Measurements from ENCODE around the gene PLPP1.

The PLPP1 gene

GRCh38 chr5:55570570-55570969, 35.8 kb upstream of the PLPP1 start:
- TF ChIP-seq CTCF (IDR thresholded peaks at IDR 0.05; ENCODE audit: low read depth, low read length, missing control alignments), result no peak
- Histone ChIP-seq H3K36me3 (replicated peaks) (no peaks in the 10 kb centered on the region), H3K4me3 (ENCODE audit: low read depth, low read length) (no peak overlapping the region), H3K27ac (no peak overlapping the region), H3K27me3 (replicated peaks) (no peaks in the 10 kb centered on the region)
- no peak for DNase-seq
- in situ Hi-C loops (cut with HindIII; ENCODE audit: low pct_ligation_motif_present, low sequenced_read_pairs), result no loop called here

DNA sequence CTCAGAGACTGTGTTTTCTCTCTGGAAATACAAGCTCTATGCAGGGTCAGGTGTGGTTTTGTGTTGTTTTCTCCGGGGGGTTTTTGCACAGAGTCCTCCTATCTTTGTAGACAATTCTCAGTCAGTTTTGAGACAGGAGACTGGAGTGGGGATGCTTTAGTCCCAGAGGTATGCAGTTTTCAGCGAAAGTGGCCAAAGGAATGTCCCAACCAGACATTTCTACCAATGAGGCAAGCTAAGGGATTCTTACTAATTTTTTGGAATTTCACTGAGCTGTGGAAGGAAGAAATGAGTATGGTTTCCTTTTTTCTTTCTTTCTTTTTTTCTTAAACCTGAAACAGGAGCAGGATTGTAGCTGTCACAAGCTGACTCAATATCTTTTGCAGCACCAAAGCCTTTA, 35.3 kb upstream of the PLPP1 start:
- no peaks in the 10 kb centered on the region for H3K27me3 ChIP-seq (replicated peaks)
- no peak overlapping the region for H3K4me3 ChIP-seq (ENCODE audit: low read depth, low read length)
- in situ Hi-C loops (cut with HindIII; ENCODE audit: low pct_ligation_motif_present, low sequenced_read_pairs), result no loop called here
- H3K27ac ChIP-seq, result no peak overlapping the region
- TF ChIP-seq CTCF (IDR thresholded peaks at IDR 0.05; ENCODE audit: low read depth, low read length, missing control alignments), result no peak
- DNase-seq, result peak; percentile 42
- H3K36me3 ChIP-seq (replicated peaks), result no peaks in the 10 kb centered on the region

GRCh38 chr5:55569513-55569865, 34.7 kb upstream of the PLPP1 start:
- no peaks in the 10 kb centered on the region for H3K36me3 ChIP-seq (replicated peaks)
- no peaks in the 10 kb centered on the region for H3K27me3 ChIP-seq (replicated peaks)
- no peak overlapping the region for H3K4me3 ChIP-seq (ENCODE audit: low read depth, low read length)
- H3K27ac ChIP-seq, result no peak overlapping the region
- no peak for DNase-seq
- in situ Hi-C loops (cut with HindIII; ENCODE audit: low pct_ligation_motif_present, low sequenced_read_pairs), result no loop called here
- TF ChIP-seq CTCF (IDR thresholded peaks at IDR 0.05; ENCODE audit: low read depth, low read length, missing control alignments), result no peak

DNA sequence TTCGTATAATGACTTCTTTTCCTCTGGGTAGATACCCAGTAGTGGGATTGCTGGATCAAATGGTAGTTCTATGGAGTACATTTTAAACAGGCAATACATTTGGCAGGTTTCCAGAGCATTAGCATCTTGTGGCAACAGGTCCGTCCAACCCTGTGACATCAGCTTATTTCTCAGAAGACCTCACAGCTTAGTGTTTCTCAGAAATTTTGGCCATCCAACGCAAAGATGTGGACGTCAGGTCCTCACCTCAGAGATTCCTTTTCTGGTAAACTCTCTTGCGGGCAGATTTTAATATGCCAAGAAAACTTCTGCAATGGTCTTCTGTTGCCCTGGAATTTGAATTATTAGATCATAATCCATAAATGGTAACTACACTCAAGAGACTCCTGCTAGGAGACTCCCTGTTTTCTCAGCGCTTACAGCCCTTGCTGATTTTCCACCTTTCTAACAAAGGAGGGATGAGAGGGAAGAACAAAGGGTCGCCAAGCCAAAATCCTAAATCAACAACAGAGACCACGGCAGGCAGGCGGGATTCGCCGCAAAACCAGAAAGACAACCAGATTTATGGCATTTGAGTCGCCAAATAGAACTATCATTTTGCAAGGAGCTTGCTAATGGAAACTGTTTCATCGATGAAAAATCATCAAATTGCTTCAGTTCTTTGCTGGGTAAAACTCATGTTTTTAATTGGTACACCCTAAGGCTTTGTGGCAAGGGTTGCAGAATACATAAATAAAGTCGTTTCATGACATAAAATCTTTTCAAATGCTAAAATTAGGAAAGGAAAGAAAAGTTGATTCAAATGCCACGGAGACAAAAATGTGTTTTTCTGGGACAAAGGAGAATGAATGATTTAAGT, 34.1 kb upstream of the PLPP1 start:
- Histone ChIP-seq H3K27ac (no peak overlapping the region), H3K4me3 (ENCODE audit: low read depth, low read length) (no peak overlapping the region), H3K27me3 (replicated peaks) (no peaks in the 10 kb centered on the region), H3K36me3 (replicated peaks) (no peaks in the 10 kb centered on the region)
- no peak for TF ChIP-seq CTCF (IDR thresholded peaks at IDR 0.05; ENCODE audit: low read depth, low read length, missing control alignments)
- in situ Hi-C loops (cut with HindIII; ENCODE audit: low pct_ligation_motif_present, low sequenced_read_pairs), result no loop called here
- DNase-seq, result no peak

DNA sequence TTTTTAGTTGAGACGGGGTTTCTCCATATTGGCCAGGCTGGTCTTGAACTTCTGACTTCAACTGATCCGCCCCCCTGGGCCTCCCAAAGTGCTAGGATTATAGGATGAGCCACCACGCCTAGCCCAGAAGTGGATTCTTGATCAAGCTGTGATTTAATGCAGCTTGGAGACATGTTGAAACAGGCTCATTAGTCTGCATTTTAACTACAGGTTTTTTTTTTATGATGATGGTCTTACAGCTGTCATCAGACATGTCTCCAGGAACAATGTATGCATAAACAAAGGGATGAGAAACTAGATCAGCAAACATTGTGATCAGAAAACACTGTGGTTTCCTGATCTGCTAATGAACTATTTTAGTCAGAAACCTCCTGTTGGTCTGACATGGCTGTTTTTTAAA, 30.0 kb upstream of the PLPP1 start:
- no peak for TF ChIP-seq CTCF (IDR thresholded peaks at IDR 0.05; ENCODE audit: low read depth, low read length, missing control alignments)
- in situ Hi-C loops (cut with HindIII; ENCODE audit: low pct_ligation_motif_present, low sequenced_read_pairs), result no loop called here
- DNase-seq, result no peak
- no peak overlapping the region for H3K27ac ChIP-seq
- H3K36me3 ChIP-seq (replicated peaks), result no peaks in the 10 kb centered on the region
- H3K4me3 ChIP-seq (ENCODE audit: low read depth, low read length), result no peak overlapping the region
- no peaks in the 10 kb centered on the region for H3K27me3 ChIP-seq (replicated peaks)

GRCh38 chr5:55558484-55558883, 23.7 kb upstream of the PLPP1 start:
- DNase-seq, result no peak
- no peak for TF ChIP-seq CTCF (IDR thresholded peaks at IDR 0.05; ENCODE audit: low read depth, low read length, missing control alignments)
- Histone ChIP-seq H3K36me3 (replicated peaks) (no peaks in the 10 kb centered on the region), H3K27me3 (replicated peaks) (no peaks in the 10 kb centered on the region), H3K4me3 (ENCODE audit: low read depth, low read length) (no peak overlapping the region), H3K27ac (no peak overlapping the region)
- in situ Hi-C loops (cut with HindIII; ENCODE audit: low pct_ligation_motif_present, low sequenced_read_pairs), result no loop called here
